ENCODE results near the gene USP48. TPM values are rescaled to one million over a fixed set of nuclear protein-coding genes. Genes with fewer than 3 reads are reported as not detected.
"Not testable (repeated sequence)": the region's sequence is repeated elsewhere in the genome, so short reads cannot be mapped to it uniquely, and the experiment has no call there.

USP48 gene
- total and polyA plus RNA-seq, 10 of the 15 experiments (the other 5 are each of a cell fraction or from before 2014, with no cell fraction given), result 21.2 to 115 (median 75.5) TPM

GRCh38 chr1:21776925-21777324, 6.0 kb downstream of the USP48 start:
- CTCF ChIA-PET, result interaction anchor here (1.2 kb wide), 2 partner anchors 15 to 22 kb away, joined by 3 read pairs; no protein-coding TSS in a partner anchor
- ATAC-seq; H4K20me1 ChIP-seq (ENCODE audit: control insufficient read depth, insufficient read depth); BruUV-seq (replicated peaks); H3K9ac ChIP-seq (ENCODE audit: control insufficient read depth, insufficient read depth, low read length); H3K9me3 ChIP-seq (replicated peaks; ENCODE audit: control insufficient read depth, insufficient read depth, low read length); FAIRE-seq; DNase-seq (ENCODE audit: low read depth, low spot score); H3K27ac ChIP-seq (ENCODE audit: control insufficient read depth, insufficient read depth); intact Hi-C loops (cut with micrococcal nuclease; ENCODE audit: unreplicated experiment); H3K27me3 ChIP-seq (replicated peaks in 1 of 2; ENCODE audit: control insufficient read depth in 2 of 2, insufficient read depth in 2 of 2, low read length in 1 of 2); H2AFZ ChIP-seq (ENCODE audit: control insufficient read depth, low read depth, low read length); H3K36me3 ChIP-seq (ENCODE audit: control insufficient read depth in 2 of 2, insufficient read depth in 2 of 2, low read length in 1 of 2): not testable (repeated sequence)
- Histone ChIP-seq H3K4me2 (ENCODE audit: control insufficient read depth, insufficient read depth) (peak overlapping the region; percentile 2; the same call in 1 of the 2 replicates), H3K79me2 (ENCODE audit: control insufficient read depth, insufficient read depth, low read length) (peaks cover 95% of the 10 kb centered on the region), H3K4me3 (peak overlapping the region; percentile 28; the same call in 1 of the 2 replicates), H3K4me1 (ENCODE audit: control insufficient read depth, insufficient read depth, low read length) (peaks cover 15% of the 10 kb centered on the region)
- 67% methylated on average over 5 of the region's 5 CpGs for WGBS (ENCODE audit: insufficient coverage, insufficient replicate concordance, low lambda C conversion rate, missing lambda C conversion rate)
- POLR2A ChIA-PET, result interaction anchor here (0.5 to 7.8 kb wide), 5 partner anchors 13 to 1048 kb away, joined by 3 to 102 read pairs (median 6); no protein-coding TSS in a partner anchor
- TF ChIP-seq MLLT1 (IDR thresholded peaks at IDR 0.05), result peak; percentile 68; the same call in 1 of the 2 replicates
- in situ Hi-C loops (cut with MboI), result loop anchor here (25.0 kb wide), 1 partner anchor 1810 kb away; no protein-coding TSS in a partner anchor
- SMC1A ChIA-PET (ENCODE audit: uncharacterized antibody, unreplicated experiment), result interaction anchor here (1.4 to 7.5 kb wide), 3 partner anchors 14 to 248 kb away, joined by 3 to 100 read pairs (median 4); no protein-coding TSS in a partner anchor
- RAD21 ChIA-PET (ENCODE audit: unreplicated experiment), result interaction anchor here (1.2 to 1.9 kb wide), 4 partner anchors 9 to 121 kb away, joined by 3 to 12 read pairs (median 4); no protein-coding TSS in a partner anchor

DNA sequence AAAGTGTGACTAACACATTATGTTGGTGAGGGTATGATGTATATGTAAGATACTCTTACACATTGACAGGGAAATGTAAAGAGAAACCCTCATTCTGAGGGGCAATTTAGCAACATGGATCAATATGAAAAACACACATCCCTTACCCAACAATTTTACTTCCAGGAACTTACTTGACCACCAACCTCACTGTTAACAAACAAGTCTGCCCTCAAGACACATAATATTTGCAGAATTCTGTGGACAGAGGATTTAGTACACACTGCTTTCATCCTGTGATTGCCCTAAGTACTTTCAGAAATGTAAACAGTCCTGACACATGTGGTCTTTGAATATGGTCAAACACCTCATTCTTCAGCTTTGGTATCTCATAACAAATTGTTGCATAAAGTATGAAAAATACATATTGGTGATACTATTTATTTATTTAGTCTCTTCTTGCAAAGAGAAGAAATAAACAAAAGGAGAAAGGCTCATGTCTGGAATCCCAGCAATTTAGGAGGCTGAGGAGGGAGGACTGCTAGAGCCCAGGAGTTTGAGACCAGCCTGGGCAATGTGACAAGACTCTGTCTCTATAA, 6.9 kb downstream of the USP48 start:
- CTCF ChIA-PET, result interaction anchor here (1.2 to 4.2 kb wide), 2 partner anchors 13 to 21 kb away, joined by 3 to 29 read pairs; no protein-coding TSS in a partner anchor
- H3K27ac ChIP-seq (ENCODE audit: control insufficient read depth, insufficient read depth), result peak overlapping the region; percentile 59
- peak overlapping the region; percentile 36; the same call in 1 of the 2 replicates for H3K4me2 ChIP-seq (ENCODE audit: control insufficient read depth, insufficient read depth)
- H3K4me3 ChIP-seq, result 0 out of 2 replicates have a peak overlapping the region, but pooled peaks have one; percentile 25
- no peaks in the 10 kb centered on the region for H4K20me1 ChIP-seq (ENCODE audit: control insufficient read depth, insufficient read depth)
- POLR2A ChIA-PET, result interaction anchor here (0.6 to 7.8 kb wide), 3 partner anchors 12 to 280 kb away, joined by 4 to 102 read pairs (median 8); no protein-coding TSS in a partner anchor
- ATAC-seq, result no peak
- FAIRE-seq, result no peak
- H3K4me1 ChIP-seq (ENCODE audit: control insufficient read depth, insufficient read depth, low read length), result peaks cover 15% of the 10 kb centered on the region
- H2AFZ ChIP-seq (ENCODE audit: control insufficient read depth, low read depth, low read length), result no peak overlapping the region
- SMC1A ChIA-PET (ENCODE audit: uncharacterized antibody, unreplicated experiment), result interaction anchor here (1.4 to 7.5 kb wide), 2 partner anchors 13 to 249 kb away, joined by 3 to 100 read pairs; no protein-coding TSS in a partner anchor
- intact Hi-C loops (cut with micrococcal nuclease; ENCODE audit: unreplicated experiment), result no loop called here
- DNase-seq (ENCODE audit: low read depth, low spot score), result no peak
- peaks cover 93% of the 10 kb centered on the region for H3K79me2 ChIP-seq (ENCODE audit: control insufficient read depth, insufficient read depth, low read length)
- H3K27me3 ChIP-seq (replicated peaks in 1 of 2; ENCODE audit: control insufficient read depth in 2 of 2, insufficient read depth in 2 of 2, low read length in 1 of 2), result no peaks in the 10 kb centered on the region
- BruUV-seq (replicated peaks), result TSS peak; percentile 9
- no peak overlapping the region for H3K9ac ChIP-seq (ENCODE audit: control insufficient read depth, insufficient read depth, low read length)
- peaks cover 2% of the 10 kb centered on the region; the same call in 2 of the 3 replicates for H3K9me3 ChIP-seq (replicated peaks; ENCODE audit: control insufficient read depth, insufficient read depth, low read length)
- peaks cover 0 to 3% of the 10 kb centered on the region in 2 experiments; a peak in 2 of 4 replicates for H3K36me3 ChIP-seq (ENCODE audit: control insufficient read depth in 2 of 2, insufficient read depth in 2 of 2, low read length in 1 of 2)
- in situ Hi-C loops (cut with MboI), result loop anchor here (25.0 kb wide), 1 partner anchor 1811 kb away; no protein-coding TSS in a partner anchor
- RAD21 ChIA-PET (ENCODE audit: unreplicated experiment), result interaction anchor here (1.2 to 1.9 kb wide), 4 partner anchors 8 to 15 kb away, joined by 3 to 15 read pairs (median 9); no protein-coding TSS in a partner anchor
- TF ChIP-seq LARP7 (IDR thresholded peaks at IDR 0.05) (no peak), RAD21 (IDR thresholded peaks at IDR 0.05; ENCODE audit: insufficient read depth, low read depth, low read length) (no peak), MYB (IDR thresholded peaks at IDR 0.05; ENCODE audit: borderline replicate concordance, low read depth, low read length) (no peak), EGR1 (IDR thresholded peaks at IDR 0.05; ENCODE audit: borderline replicate concordance in 1 of 2, low read depth in 2 of 2, low read length in 2 of 2) (no peak), SUPT20H (IDR thresholded peaks at IDR 0.05; ENCODE audit: borderline replicate concordance, control insufficient read depth, low read depth, low read length) (no peak), MTA2 (IDR thresholded peaks at IDR 0.05; ENCODE audit: low read depth) (no peak), RAD51 (IDR thresholded peaks at IDR 0.05) (no peak), BHLHE40 (IDR thresholded peaks at IDR 0.05; ENCODE audit: borderline replicate concordance in 1 of 2, low read depth in 2 of 2, low read length in 1 of 2) (no peak), ZNF207 (IDR thresholded peaks at IDR 0.05; ENCODE audit: borderline replicate concordance) (no peak), BMI1 (IDR thresholded peaks at IDR 0.05; ENCODE audit: borderline replicate concordance) (no peak)
- TF ChIP-seq, protein P1, sequence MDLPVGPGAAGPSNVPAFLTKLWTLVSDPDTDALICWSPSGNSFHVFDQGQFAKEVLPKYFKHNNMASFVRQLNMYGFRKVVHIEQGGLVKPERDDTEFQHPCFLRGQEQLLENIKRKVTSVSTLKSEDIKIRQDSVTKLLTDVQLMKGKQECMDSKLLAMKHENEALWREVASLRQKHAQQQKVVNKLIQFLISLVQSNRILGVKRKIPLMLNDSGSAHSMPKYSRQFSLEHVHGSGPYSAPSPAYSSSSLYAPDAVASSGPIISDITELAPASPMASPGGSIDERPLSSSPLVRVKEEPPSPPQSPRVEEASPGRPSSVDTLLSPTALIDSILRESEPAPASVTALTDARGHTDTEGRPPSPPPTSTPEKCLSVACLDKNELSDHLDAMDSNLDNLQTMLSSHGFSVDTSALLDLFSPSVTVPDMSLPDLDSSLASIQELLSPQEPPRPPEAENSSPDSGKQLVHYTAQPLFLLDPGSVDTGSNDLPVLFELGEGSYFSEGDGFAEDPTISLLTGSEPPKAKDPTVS (IDR thresholded peaks at IDR 0.05; ENCODE audit: low read depth, low read length), result no peak

Measured in GM12878 (cell line).